Stimulated activated CD4-positive, alpha-beta T cell treated with anti-CD3 and anti-CD28 coated beads, Interleukin-2, amount 100 ng/mL, for 48 hours (primary cell): ENCODE measurements around the gene HAS3.
"Not testable (repeated sequence)": the region's sequence is repeated elsewhere in the genome, so short reads cannot be mapped to it uniquely, and the experiment has no call there.

Experiments
- DNase-seq, 2 donors: peaks; one replicate each; pipeline ENCODE4 v3.0.0-alpha.2; 2020

The HAS3 gene

GRCh38 chr16:69118468-69118867 is 13.0 kb downstream of the HAS3 start:
- DNase-seq: no peak

GRCh38 chr16:69118994-69119393 is 13.5 kb downstream of the HAS3 start:
- DNase-seq: no peak

- DNase-seq: no peak
Measured at GRCh38 chr16:69119536-69119935, 14.1 kb downstream of the HAS3 start.

- no peak for DNase-seq
Measured at GRCh38 chr16:69120096-69120664, 14.7 kb downstream of the HAS3 start.

- peak; percentile 49 to 50 for DNase-seq
Measured at GRCh38 chr16:69123910-69124309, 18.5 kb downstream of the HAS3 start.

GRCh38 chr16:69124406-69124805 is 19.0 kb downstream of the HAS3 start:
- DNase-seq: not testable (repeated sequence)

GRCh38 chr16:69124961-69125360 is 19.5 kb downstream of the HAS3 start:
- DNase-seq: not testable (repeated sequence)

- DNase-seq: no peak
Measured at GRCh38 chr16:69126221-69126620, 20.8 kb downstream of the HAS3 start.

- DNase-seq: not testable (repeated sequence)
Measured at GRCh38 chr16:69126801-69127200, 21.3 kb downstream of the HAS3 start.

GRCh38 chr16:69127966-69128510 is 22.6 kb downstream of the HAS3 start:
- no peak for DNase-seq

GRCh38 chr16:69130461-69130860 is 25.0 kb downstream of the HAS3 start:
- DNase-seq: no peak

- no peak for DNase-seq
Measured at GRCh38 chr16:69131167-69131838, 25.9 kb downstream of the HAS3 start.

- peak; percentile 64 to 67 for DNase-seq
Measured at GRCh38 chr16:69131839-69132423, 26.5 kb downstream of the HAS3 start.

- peak; percentile 81 to 82 for DNase-seq
Measured at GRCh38 chr16:69132424-69133252, 27.2 kb downstream of the HAS3 start, which contains the start of the genes CHTF8 and UTP4. TSS of gene CHTF8 (minus strand) at chr16:69132588. CDS start at chr16:69121458, 11,130 bp downstream. TSS of gene UTP4 (plus strand) at chr16:69132649. CDS start at chr16:69133460, 811 bp downstream.

- no peak for DNase-seq
Measured at GRCh38 chr16:69133373-69133954, 28.0 kb downstream of the HAS3 start.

- DNase-seq: no peak
Measured at GRCh38 chr16:69138608-69139007, 33.2 kb downstream of the HAS3 start.

GRCh38 chr16:69139464-69139863 is 34.0 kb downstream of the HAS3 start:
- not testable (repeated sequence) for DNase-seq

GRCh38 chr16:69141014-69141413 is 35.6 kb downstream of the HAS3 start:
- no peak for DNase-seq

- no peak for DNase-seq
Measured at GRCh38 chr16:69141936-69142335, 36.5 kb downstream of the HAS3 start.

- DNase-seq: no peak
Measured at GRCh38 chr16:69143116-69143515, 37.7 kb downstream of the HAS3 start.

GRCh38 chr16:69145658-69146057 is 40.2 kb downstream of the HAS3 start:
- no peak for DNase-seq

- not testable (repeated sequence) for DNase-seq
Measured at GRCh38 chr16:69149621-69150020, 44.2 kb downstream of the HAS3 start.
